Measurements from ENCODE around the gene FCER1G. TPM values are rescaled to one million over a fixed set of nuclear protein-coding genes. Genes with fewer than 3 reads are reported as not detected.

FCER1G gene
- total and polyA plus RNA-seq, 9 of the 15 experiments (the other 6 are each of a cell fraction or from before 2014, with no cell fraction given), result 0.15 to 0.69 (median 0.31) TPM; not detected in 2

DNA sequence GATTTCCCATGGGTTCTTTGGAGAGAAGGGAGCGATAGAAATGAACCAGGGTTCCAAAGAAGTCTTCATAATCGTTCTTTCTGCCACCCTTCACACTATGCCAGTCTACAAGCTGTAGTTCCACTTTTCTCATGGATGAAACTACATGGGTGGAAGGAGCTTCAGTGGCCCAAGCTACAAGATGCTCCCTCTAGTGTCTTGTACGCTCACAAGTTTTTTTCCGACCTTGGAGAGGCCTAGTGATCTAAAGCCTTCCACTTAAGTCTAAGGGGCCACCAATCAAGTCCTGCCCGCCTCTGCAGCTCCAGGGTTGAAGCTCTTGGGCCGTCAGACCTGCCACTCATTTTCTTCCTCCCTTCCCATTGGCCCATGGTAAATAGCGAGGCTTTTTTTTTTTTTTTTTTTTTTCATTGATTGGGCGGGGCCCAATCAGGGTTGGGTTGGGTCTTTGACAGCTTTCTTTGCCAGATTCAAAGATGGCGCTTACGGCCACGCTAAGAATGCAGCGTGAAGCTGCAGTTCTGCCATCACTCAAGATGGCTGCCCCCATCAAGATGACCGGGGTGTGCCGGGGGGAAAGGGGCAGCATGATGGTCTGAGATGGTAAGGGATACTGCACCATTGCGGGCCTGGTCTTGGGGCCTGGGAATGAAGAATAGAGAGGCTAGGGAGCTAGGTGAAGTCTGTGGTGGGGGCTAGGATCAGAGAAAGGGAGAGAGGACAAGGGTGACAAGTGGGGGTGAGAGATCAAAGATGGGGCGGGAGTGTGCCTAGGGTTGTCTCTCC is 10.6 kb downstream of the FCER1G start, which contains the start of gene TOMM40L (continued):
- TF ChIP-seq, protein P1, sequence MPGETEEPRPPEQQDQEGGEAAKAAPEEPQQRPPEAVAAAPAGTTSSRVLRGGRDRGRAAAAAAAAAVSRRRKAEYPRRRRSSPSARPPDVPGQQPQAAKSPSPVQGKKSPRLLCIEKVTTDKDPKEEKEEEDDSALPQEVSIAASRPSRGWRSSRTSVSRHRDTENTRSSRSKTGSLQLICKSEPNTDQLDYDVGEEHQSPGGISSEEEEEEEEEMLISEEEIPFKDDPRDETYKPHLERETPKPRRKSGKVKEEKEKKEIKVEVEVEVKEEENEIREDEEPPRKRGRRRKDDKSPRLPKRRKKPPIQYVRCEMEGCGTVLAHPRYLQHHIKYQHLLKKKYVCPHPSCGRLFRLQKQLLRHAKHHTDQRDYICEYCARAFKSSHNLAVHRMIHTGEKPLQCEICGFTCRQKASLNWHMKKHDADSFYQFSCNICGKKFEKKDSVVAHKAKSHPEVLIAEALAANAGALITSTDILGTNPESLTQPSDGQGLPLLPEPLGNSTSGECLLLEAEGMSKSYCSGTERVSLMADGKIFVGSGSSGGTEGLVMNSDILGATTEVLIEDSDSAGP (CRISPR knock-in tag; IDR thresholded peaks at IDR 0.05), result no peak
- peak; percentile 100 for TF ChIP-seq ZNF384 (IDR thresholded peaks at IDR 0.05; ENCODE audit: low read depth, low read length)
- TF ChIP-seq, protein P2, sequence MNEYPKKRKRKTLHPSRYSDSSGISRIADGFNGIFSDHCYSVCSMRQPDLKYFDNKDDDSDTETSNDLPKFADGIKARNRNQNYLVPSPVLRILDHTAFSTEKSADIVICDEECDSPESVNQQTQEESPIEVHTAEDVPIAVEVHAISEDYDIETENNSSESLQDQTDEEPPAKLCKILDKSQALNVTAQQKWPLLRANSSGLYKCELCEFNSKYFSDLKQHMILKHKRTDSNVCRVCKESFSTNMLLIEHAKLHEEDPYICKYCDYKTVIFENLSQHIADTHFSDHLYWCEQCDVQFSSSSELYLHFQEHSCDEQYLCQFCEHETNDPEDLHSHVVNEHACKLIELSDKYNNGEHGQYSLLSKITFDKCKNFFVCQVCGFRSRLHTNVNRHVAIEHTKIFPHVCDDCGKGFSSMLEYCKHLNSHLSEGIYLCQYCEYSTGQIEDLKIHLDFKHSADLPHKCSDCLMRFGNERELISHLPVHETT (CRISPR knock-in tag; conservative IDR thresholded peaks at IDR 0.05 in 1 of 2, IDR thresholded peaks at IDR 0.05 in 1 of 2), result peak in 1 of 2 experiments; percentile 39; a peak in 1 of 4 replicates
- no peak for TF ChIP-seq ZNF121 (CRISPR knock-in tag; conservative IDR thresholded peaks at IDR 0.05)
- TF ChIP-seq MBD2 (IDR thresholded peaks at IDR 0.05; ENCODE audit: borderline replicate concordance, low read depth), result peak; percentile 92
- TF ChIP-seq ZNF124 (CRISPR knock-in tag; IDR thresholded peaks at IDR 0.05), result no peak
- TF ChIP-seq, protein P3, sequence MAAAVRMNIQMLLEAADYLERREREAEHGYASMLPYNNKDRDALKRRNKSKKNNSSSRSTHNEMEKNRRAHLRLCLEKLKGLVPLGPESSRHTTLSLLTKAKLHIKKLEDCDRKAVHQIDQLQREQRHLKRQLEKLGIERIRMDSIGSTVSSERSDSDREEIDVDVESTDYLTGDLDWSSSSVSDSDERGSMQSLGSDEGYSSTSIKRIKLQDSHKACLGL (CRISPR knock-in tag; IDR thresholded peaks at IDR 0.05; ENCODE audit: borderline replicate concordance, poor library complexity, severe bottlenecking), result peak; percentile 69
- TF ChIP-seq HDAC8 (tag; IDR thresholded peaks at IDR 0.05), result no peak
- no peak for TF ChIP-seq ZNF282 (CRISPR knock-in tag; IDR thresholded peaks at IDR 0.05)
- no peak for TF ChIP-seq ZNF444 (CRISPR knock-in tag; IDR thresholded peaks at IDR 0.05)
- TF ChIP-seq, protein P4, sequence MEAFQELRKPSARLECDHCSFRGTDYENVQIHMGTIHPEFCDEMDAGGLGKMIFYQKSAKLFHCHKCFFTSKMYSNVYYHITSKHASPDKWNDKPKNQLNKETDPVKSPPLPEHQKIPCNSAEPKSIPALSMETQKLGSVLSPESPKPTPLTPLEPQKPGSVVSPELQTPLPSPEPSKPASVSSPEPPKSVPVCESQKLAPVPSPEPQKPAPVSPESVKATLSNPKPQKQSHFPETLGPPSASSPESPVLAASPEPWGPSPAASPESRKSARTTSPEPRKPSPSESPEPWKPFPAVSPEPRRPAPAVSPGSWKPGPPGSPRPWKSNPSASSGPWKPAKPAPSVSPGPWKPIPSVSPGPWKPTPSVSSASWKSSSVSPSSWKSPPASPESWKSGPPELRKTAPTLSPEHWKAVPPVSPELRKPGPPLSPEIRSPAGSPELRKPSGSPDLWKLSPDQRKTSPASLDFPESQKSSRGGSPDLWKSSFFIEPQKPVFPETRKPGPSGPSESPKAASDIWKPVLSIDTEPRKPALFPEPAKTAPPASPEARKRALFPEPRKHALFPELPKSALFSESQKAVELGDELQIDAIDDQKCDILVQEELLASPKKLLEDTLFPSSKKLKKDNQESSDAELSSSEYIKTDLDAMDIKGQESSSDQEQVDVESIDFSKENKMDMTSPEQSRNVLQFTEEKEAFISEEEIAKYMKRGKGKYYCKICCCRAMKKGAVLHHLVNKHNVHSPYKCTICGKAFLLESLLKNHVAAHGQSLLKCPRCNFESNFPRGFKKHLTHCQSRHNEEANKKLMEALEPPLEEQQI (IDR thresholded peaks at IDR 0.05), result no peak
- TF ChIP-seq BACH1 (tag; IDR thresholded peaks at IDR 0.05), result peak; percentile 51; the same call in 1 of the 2 replicates
- no peak for TF ChIP-seq MEF2A (IDR thresholded peaks at IDR 0.05; ENCODE audit: control insufficient read depth, low read depth, low read length)
- TF ChIP-seq, protein P5, sequence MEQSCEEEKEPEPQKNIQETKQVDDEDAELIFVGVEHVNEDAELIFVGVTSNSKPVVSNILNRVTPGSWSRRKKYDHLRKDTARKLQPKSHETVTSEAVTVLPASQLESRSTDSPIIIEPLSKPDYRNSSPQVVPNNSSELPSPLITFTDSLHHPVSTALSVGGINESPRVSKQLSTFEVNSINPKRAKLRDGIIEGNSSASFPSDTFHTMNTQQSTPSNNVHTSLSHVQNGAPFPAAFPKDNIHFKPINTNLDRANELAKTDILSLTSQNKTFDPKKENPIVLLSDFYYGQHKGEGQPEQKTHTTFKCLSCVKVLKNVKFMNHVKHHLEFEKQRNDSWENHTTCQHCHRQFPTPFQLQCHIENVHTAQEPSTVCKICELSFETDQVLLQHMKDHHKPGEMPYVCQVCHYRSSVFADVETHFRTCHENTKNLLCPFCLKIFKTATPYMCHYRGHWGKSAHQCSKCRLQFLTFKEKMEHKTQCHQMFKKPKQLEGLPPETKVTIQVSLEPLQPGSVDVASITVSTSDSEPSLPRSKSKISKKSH (CRISPR knock-in tag; IDR thresholded peaks at IDR 0.05), result no peak
- no peak for TF ChIP-seq NR2F6 (CRISPR knock-in tag; IDR thresholded peaks at IDR 0.05)
- TF ChIP-seq PHTF2 (CRISPR knock-in tag; IDR thresholded peaks at IDR 0.05), result no peak
- no peak for TF ChIP-seq ZNF12 (CRISPR knock-in tag; IDR thresholded peaks at IDR 0.05)
